Endothelial cell of umbilical vein (primary cell): ENCODE results near the gene DPH6. TPM values are rescaled to one million over a fixed set of nuclear protein-coding genes. Genes with fewer than 3 reads are reported as not detected.

ENCODE experiments used
- BruUV-seq: library from RNA; stranded (reverse); fragments of 400-500 nt; replicated peaks from 2 replicates; lab custom pipeline; 2021; lab: Mats Ljungman, UMichigan
- CTCF ChIA-PET: fragments of 300-600, 350-600 bp; sonication (Branson Sonifier 250); formaldehyde crosslinking; loops from one replicate; lab custom pipeline; 2021; ENCODE audit warnings: antibody characterized with exemption, inconsistent platforms; lab: Charles Lee
- POLR2A ChIA-PET: fragments of 300-600, 350-600 bp; sonication (Branson Sonifier 250); formaldehyde crosslinking; loops from one replicate; lab custom pipeline; 2021; ENCODE audit warnings: antibody characterized with exemption, inconsistent platforms; lab: Charles Lee
- DNase-seq: peaks from one replicate; pipeline ENCODE4 v3.0.0-alpha.2; 2011; ENCODE audit warnings: low read depth, low spot score
- FAIRE-seq: peaks from 2 replicates; lab custom pipeline; 2011; peaks lifted over from hg19 to GRCh38; lab: Jason Lieb, UNC
- H2AFZ ChIP-seq: 2 replicates; pipeline ENCODE4 v1.6.0; 2012; ENCODE audit warnings: low read depth, low read length, control low read depth, inconsistent platforms
- H3K27ac ChIP-seq: 2 replicates; pipeline ENCODE4 v1.5.1; 2011; ENCODE audit warnings: low read depth, mild to moderate bottlenecking, control low read depth, low read length, moderate library complexity; ENCODE audit not compliant: insufficient read depth
- H3K27me3 ChIP-seq, 2 experiments: 2 replicates each; pipeline versions ENCODE4 v1.6.0 to v1.6.1; 2011; ENCODE audit warnings: low read length in 2 of 2, mixed read lengths in 1 of 2; ENCODE audit not compliant: control insufficient read depth in 2 of 2, insufficient read depth in 2 of 2
- H3K36me3 ChIP-seq, 2 experiments: 2 replicates in 1 of 2; 3 replicates in 1 of 2; pipeline ENCODE4 v1.5.1; 2011; ENCODE audit warnings: low read length in 2 of 2, mild to moderate bottlenecking in 1 of 2, moderate library complexity in 1 of 2; ENCODE audit not compliant: control insufficient read depth in 2 of 2, insufficient read depth in 2 of 2; ENCODE audit errors: extremely low read depth in 1 of 2
- H3K4me1 ChIP-seq: 3 replicates; pipeline ENCODE4 v1.5.1; 2011; ENCODE audit warnings: mild to moderate bottlenecking, low read length; ENCODE audit not compliant: control insufficient read depth, insufficient read depth; ENCODE audit errors: extremely low read depth
- H3K4me2 ChIP-seq: 2 replicates; pipeline ENCODE4 v1.6.1; 2011; ENCODE audit warnings: low read length, control low read depth, mixed read lengths; ENCODE audit not compliant: insufficient read depth
- H3K4me3 ChIP-seq, 3 experiments: fragments of 200-600 bp in 1 of 3; sonication (generic), shearing (Covaris generic) in 1 of 3; replicated peaks in 1 of 3; 2 replicates each; pipeline ENCODE4 v1.5.1; 2011 to 2016; ENCODE audit warnings: control low read depth in 3 of 3, low read length in 3 of 3, mild to moderate bottlenecking in 2 of 3, inconsistent platforms in 1 of 3, low read depth in 1 of 3, moderate library complexity in 1 of 3; ENCODE audit not compliant: insufficient read depth in 1 of 3
- H3K79me2 ChIP-seq: 2 replicates; pipeline ENCODE4 v1.6.0; 2012; ENCODE audit warnings: low read length, inconsistent platforms; ENCODE audit not compliant: control insufficient read depth, insufficient read depth
- H3K9ac ChIP-seq: replicated peaks from 2 replicates; pipeline ENCODE3; 2011; ENCODE audit warnings: low read length, control low read depth; ENCODE audit not compliant: insufficient read depth; ENCODE audit errors: extremely low read depth
- H3K9me1 ChIP-seq: replicated peaks from 3 replicates; pipeline ENCODE4 v1.6.0; 2011; ENCODE audit warnings: mild to moderate bottlenecking, low read length; ENCODE audit not compliant: control insufficient read depth, insufficient read depth; ENCODE audit errors: extremely low read depth
- H3K9me3 ChIP-seq: replicated peaks from 2 replicates; pipeline ENCODE4 v1.5.1; 2012; ENCODE audit warnings: low read length, inconsistent platforms; ENCODE audit not compliant: control insufficient read depth, insufficient read depth
- H4K20me1 ChIP-seq: replicated peaks from 2 replicates; pipeline ENCODE3; 2011; ENCODE audit warnings: mild to moderate bottlenecking, low read length; ENCODE audit not compliant: control insufficient read depth, insufficient read depth; ENCODE audit errors: extremely low read depth
- EZH2 ChIP-seq: IDR thresholded peaks from 2 replicates; pipeline ENCODE4 v1.6.1; 2012; ENCODE audit warnings: borderline replicate concordance, low read depth, mild to moderate bottlenecking, moderate library complexity, low read length, inconsistent platforms; ENCODE audit not compliant: severe bottlenecking
- FOS ChIP-seq: IDR thresholded peaks from 2 replicates; pipeline ENCODE4 v1.6.1; 2011; ENCODE audit warnings: mild to moderate bottlenecking, low read length, moderate library complexity, borderline replicate concordance; ENCODE audit not compliant: insufficient read depth
- GATA2 ChIP-seq: IDR thresholded peaks from 2 replicates; pipeline ENCODE4 v1.7.0; 2011; ENCODE audit warnings: low read depth, mild to moderate bottlenecking, moderate library complexity, mixed read lengths, low read length; ENCODE audit not compliant: insufficient read length, insufficient read depth
- JUN ChIP-seq: IDR thresholded peaks from 2 replicates; pipeline ENCODE4 v1.6.1; 2011; ENCODE audit warnings: borderline replicate concordance, low read depth; ENCODE audit not compliant: insufficient read length, insufficient read depth
- MYC ChIP-seq: IDR thresholded peaks from one replicate; pipeline ENCODE4 v1.6.1; 2011; ENCODE audit warnings: mild to moderate bottlenecking, low read depth, low read length
- POLR2A ChIP-seq: IDR thresholded peaks from 2 replicates; pipeline ENCODE4 v1.6.1; 2012; ENCODE audit warnings: low read depth, mild to moderate bottlenecking, control low read depth, low read length
- POLR2AphosphoS5 ChIP-seq: IDR thresholded peaks from 2 replicates; pipeline ENCODE4 v1.6.1; 2012; ENCODE audit warnings: low read depth, mild to moderate bottlenecking, control low read depth, low read length, moderate library complexity; ENCODE audit not compliant: insufficient read depth
- dilution Hi-C: fragments of 300-500 bp; cut with MboI; formaldehyde crosslinking; loops from one replicate; pipeline ENCODE4 v1.15.0; 2019; ENCODE audit warnings: low sequenced_read_pairs; ENCODE audit not compliant: extremely low pct_ligation_motif_present
- intact Hi-C: fragments of 100-400 bp; cut with micrococcal nuclease; formaldehyde crosslinking; loops from one replicate; pipeline ENCODE4 v1.10.0; 2022
- polyA plus RNA-seq, 4 experiments: library from polyadenylated mRNA; depleted of rRNA in 3 of 4; stranded (reverse) in 3 of 4; unstranded in 1 of 4; fragments of >200 nt; gene quantifications; 2 replicates each; pipeline versions ENCODE4 v1.2.1 to v1.2.3, GENCODE V29; 2011 to 2012; ENCODE audit warnings: missing spikeins in 1 of 4
- total RNA-seq: library from RNA; stranded (reverse); gene quantifications from 2 replicates; pipeline ENCODE4 v1.2.3, GENCODE V29; 2021
- TF ChIP-seq, protein P1 (sequence below): IDR thresholded peaks from 2 replicates; pipeline ENCODE4 v1.6.1; 2011; ENCODE audit not compliant: insufficient read depth, insufficient read length
- TF ChIP-seq, protein P2 (sequence below), 2 donors: IDR thresholded peaks; 1 replicate in 1 of 2; 2 replicates in 1 of 2; pipeline ENCODE4 v1.5.1; 2011; ENCODE audit warnings: low read length in 2 of 2, mild to moderate bottlenecking in 2 of 2, moderate library complexity in 2 of 2, control low read depth in 1 of 2, inconsistent platforms in 1 of 2, low read depth in 1 of 2; ENCODE audit not compliant: insufficient read depth in 1 of 2; ENCODE audit errors: extremely low read depth in 1 of 2

The DPH6 gene
- total and polyA plus RNA-seq, 2 donors (not counting 3 experiments of a cell fraction or from before 2014, with no cell fraction given): 4.6 to 10.1 TPM

DNA sequence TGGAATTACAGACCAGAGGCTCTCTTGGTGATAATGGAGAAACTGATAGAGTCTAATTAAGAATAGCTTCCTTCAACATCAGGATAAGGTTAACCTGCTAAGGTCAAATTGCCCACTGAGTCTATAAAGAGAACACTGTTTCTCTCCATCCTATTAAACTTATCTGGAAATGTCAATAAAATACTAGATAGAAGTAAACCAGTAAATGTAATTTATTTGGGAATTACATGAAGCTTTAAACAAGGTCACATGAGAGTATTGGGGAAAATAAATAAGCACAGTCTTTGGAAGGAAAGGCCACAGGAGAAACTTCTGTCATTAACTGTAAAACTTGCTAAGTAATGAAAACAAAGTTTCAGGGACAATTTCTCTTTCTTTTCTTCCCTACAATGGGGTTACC is 118.5 kb downstream of the DPH6 start:
- no peaks in the 10 kb centered on the region for H4K20me1 ChIP-seq
- FAIRE-seq: no peak
- no peaks in the 10 kb centered on the region for H3K9me3 ChIP-seq
- no peak overlapping the region for H3K9ac ChIP-seq
- BruUV-seq: no TSS peak
- no peak overlapping the region for H3K27ac ChIP-seq
- ChIA-PET POLR2A (interaction anchor here (0.6 to 0.8 kb wide), 2 partner anchors 118 to 122 kb away, joined by 3 read pairs; no protein-coding TSS in a partner anchor), CTCF (interaction anchor here (0.6 to 4.8 kb wide), 9 partner anchors 10 to 342 kb away, joined by 3 to 56 read pairs (median 4); no protein-coding TSS in a partner anchor)
- TF ChIP-seq EZH2 (no peak), JUN (no peak), POLR2AphosphoS5 (no peak), GATA2 (no peak), FOS (no peak), MYC (no peak), POLR2A (no peak)
- TF ChIP-seq, protein P1, sequence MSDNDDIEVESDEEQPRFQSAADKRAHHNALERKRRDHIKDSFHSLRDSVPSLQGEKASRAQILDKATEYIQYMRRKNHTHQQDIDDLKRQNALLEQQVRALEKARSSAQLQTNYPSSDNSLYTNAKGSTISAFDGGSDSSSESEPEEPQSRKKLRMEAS: no peak
- TF ChIP-seq, protein P2, sequence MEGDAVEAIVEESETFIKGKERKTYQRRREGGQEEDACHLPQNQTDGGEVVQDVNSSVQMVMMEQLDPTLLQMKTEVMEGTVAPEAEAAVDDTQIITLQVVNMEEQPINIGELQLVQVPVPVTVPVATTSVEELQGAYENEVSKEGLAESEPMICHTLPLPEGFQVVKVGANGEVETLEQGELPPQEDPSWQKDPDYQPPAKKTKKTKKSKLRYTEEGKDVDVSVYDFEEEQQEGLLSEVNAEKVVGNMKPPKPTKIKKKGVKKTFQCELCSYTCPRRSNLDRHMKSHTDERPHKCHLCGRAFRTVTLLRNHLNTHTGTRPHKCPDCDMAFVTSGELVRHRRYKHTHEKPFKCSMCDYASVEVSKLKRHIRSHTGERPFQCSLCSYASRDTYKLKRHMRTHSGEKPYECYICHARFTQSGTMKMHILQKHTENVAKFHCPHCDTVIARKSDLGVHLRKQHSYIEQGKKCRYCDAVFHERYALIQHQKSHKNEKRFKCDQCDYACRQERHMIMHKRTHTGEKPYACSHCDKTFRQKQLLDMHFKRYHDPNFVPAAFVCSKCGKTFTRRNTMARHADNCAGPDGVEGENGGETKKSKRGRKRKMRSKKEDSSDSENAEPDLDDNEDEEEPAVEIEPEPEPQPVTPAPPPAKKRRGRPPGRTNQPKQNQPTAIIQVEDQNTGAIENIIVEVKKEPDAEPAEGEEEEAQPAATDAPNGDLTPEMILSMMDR (IDR thresholded peaks at IDR 0.05; ENCODE audit: extremely low read depth in 1 of 2, insufficient read depth in 1 of 2, low read depth in 1 of 2, low read length in 2 of 2): no peak
- H2AFZ ChIP-seq: no peak overlapping the region
- H3K9me1 ChIP-seq: no peaks in the 10 kb centered on the region
- peak overlapping the region; percentile 48 for H3K4me2 ChIP-seq
- no peak for DNase-seq
- no peaks in the 10 kb centered on the region for H3K79me2 ChIP-seq
- H3K4me3 ChIP-seq: no peak overlapping the region
- H3K36me3 ChIP-seq: no peaks in the 10 kb centered on the region
- peaks cover 13% of the 10 kb centered on the region for H3K4me1 ChIP-seq
- dilution Hi-C loops (no loop called here), intact Hi-C loops (loop anchor here (1.0 kb wide), 1 partner anchor 122 kb away; no protein-coding TSS in a partner anchor)
- no peaks in the 10 kb centered on the region for H3K27me3 ChIP-seq
